ENCODE measurements around the gene LDLRAD4. TPM values are rescaled to one million over a fixed set of nuclear protein-coding genes. Genes with fewer than 3 reads are reported as not detected.
"Not testable (repeated sequence)": the region's sequence is repeated elsewhere in the genome, so short reads cannot be mapped to it uniquely, and the experiment has no call there.

The LDLRAD4 gene
- total RNA-seq, 6 donors from 2014 or later = 19.5 to 26.6 (median 24.4) TPM

DNA sequence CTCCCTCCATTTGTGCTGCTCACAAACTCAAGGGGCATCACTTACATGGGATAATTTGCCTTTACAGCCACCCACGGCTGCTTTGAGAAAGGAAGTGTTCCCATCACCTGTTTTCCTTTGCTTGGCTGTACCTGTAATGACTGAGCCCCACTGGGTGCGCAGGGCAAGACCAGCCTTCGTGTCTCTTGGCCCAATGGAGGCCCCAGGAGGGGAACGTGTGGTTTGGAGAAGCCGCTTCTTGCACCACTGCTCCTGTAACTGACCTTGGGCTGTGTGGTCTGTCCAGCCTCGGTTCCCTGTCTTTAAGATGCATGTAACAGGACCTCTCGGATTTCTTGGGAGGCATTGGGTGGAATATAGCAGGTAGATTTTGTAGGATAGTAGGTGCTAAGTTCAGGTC, 41.1 kb downstream of the LDLRAD4 start:
- ATAC-seq (ENCODE audit: low FRiP score in 2 of 2) = no peak
- no peaks in the 10 kb centered on the region for H3K27me3 ChIP-seq
- no peak overlapping the region for H3K4me3 ChIP-seq
- H3K27ac ChIP-seq = no peak overlapping the region
- TF ChIP-seq EP300 (IDR thresholded peaks at IDR 0.05) (no peak), POLR2AphosphoS5 (IDR thresholded peaks at IDR 0.05) (no peak), POLR2A (IDR thresholded peaks at IDR 0.05) (no peak)
- TF ChIP-seq, protein P1, sequence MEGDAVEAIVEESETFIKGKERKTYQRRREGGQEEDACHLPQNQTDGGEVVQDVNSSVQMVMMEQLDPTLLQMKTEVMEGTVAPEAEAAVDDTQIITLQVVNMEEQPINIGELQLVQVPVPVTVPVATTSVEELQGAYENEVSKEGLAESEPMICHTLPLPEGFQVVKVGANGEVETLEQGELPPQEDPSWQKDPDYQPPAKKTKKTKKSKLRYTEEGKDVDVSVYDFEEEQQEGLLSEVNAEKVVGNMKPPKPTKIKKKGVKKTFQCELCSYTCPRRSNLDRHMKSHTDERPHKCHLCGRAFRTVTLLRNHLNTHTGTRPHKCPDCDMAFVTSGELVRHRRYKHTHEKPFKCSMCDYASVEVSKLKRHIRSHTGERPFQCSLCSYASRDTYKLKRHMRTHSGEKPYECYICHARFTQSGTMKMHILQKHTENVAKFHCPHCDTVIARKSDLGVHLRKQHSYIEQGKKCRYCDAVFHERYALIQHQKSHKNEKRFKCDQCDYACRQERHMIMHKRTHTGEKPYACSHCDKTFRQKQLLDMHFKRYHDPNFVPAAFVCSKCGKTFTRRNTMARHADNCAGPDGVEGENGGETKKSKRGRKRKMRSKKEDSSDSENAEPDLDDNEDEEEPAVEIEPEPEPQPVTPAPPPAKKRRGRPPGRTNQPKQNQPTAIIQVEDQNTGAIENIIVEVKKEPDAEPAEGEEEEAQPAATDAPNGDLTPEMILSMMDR (IDR thresholded peaks at IDR 0.05) = no peak
- DNase-seq = no peak
- H3K9me3 ChIP-seq = no peaks in the 10 kb centered on the region
- no peaks in the 10 kb centered on the region for H3K36me3 ChIP-seq
- 46 to 63% methylated on average over 5 to 7 of the region's 7 CpGs for WGBS, 2 donors
- peaks cover 21 to 27% (median 22%) of the 10 kb centered on the region in 4 donors for H3K4me1 ChIP-seq

DNA sequence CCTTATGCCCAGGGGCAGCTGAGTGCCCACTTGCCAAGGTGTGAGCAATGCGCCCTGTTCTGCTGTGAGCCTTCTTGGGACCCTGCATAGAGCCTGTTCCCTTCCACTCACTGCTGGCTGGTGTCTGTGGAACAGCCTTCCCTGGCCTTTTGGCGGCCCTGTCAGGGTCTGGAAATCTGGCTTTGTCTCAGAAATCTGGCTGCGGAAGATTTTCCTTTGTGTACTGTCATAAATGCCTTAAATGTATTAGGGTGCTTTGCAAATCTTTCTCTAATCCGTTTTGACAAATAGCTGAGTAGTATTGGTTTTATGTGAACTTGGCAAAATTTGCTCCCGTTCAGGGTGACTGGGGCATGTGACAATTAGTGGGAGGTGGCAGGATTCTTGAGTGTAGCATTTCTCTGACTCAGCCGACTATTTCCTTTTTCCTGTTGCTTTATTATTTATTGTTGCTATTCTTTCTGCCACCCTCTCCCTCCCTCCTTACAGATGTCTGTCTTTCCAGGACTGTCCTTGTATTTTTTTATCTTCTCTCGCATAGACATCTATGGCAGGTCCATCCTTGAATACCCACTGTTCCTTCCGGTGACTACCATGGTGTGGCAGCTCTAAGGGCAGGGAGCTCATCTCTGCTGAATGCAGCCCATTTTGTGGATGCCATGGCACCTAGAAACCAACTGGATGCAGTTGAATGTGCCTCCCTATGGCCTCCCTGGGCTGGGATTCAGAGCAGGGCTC, 41.8 kb downstream of the LDLRAD4 start:
- ATAC-seq (ENCODE audit: low FRiP score in 2 of 2) (peak in 1 of 2 donors; percentile 50), DNase-seq (no peak)
- WGBS, 2 donors = 43 to 51% methylated on average over 8 of the region's 8 CpGs
- peaks cover 21 to 27% (median 22%) of the 10 kb centered on the region in 4 donors for H3K4me1 ChIP-seq
- H3K4me3 ChIP-seq = no peak overlapping the region
- H3K27me3 ChIP-seq = no peaks in the 10 kb centered on the region
- H3K9me3 ChIP-seq = no peaks in the 10 kb centered on the region
- TF ChIP-seq, protein P1 (IDR thresholded peaks at IDR 0.05) = no peak
- TF ChIP-seq EP300 (IDR thresholded peaks at IDR 0.05) (no peak), POLR2AphosphoS5 (IDR thresholded peaks at IDR 0.05) (no peak), POLR2A (IDR thresholded peaks at IDR 0.05) (no peak)
- H3K36me3 ChIP-seq = no peaks in the 10 kb centered on the region
- peak overlapping the region in 2 of 4 donors; percentile 32 to 40 for H3K27ac ChIP-seq

DNA sequence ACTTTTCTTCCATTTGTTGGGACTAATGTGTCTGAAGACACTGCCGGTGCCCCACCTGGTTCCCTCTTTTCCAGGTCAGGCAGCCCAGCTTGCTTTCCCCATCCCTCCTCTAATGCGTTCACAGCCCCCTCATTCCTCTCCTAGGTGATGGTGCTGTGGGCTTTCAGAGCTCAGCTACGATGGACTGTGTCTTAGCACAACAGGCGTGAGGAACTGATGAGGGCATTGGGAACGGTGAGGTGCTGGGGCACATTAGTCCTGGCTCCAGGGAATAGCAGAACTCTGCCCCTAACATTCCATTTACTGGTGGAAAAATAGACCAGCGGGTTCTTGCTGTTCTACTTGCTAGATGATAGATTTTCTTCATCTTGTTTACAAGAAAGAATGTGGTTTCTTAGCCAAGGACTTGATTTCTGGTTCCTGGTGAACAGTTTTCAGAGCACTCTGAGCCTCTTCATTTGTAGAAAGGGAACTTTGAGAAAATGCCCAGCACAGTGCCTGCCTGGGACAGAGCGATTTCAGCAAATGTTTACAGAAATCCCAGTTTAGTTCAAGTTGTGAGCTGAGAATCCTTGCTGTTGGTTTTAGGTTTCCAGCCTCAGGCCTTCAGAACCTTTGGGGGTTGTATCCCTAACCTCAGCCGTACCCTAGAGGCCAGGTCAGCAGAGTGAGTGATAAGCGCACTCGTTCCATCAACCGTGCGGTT, 42.5 kb downstream of the LDLRAD4 start:
- Histone ChIP-seq H3K4me1 (peaks cover 21 to 27% (median 22%) of the 10 kb centered on the region in 4 donors), H3K27me3 (no peaks in the 10 kb centered on the region), H3K36me3 (no peaks in the 10 kb centered on the region), H3K27ac (peak overlapping the region in 1 of 4 donors; percentile 32), H3K4me3 (no peak overlapping the region), H3K9me3 (no peaks in the 10 kb centered on the region)
- TF ChIP-seq EP300 (IDR thresholded peaks at IDR 0.05) (no peak), POLR2A (IDR thresholded peaks at IDR 0.05) (no peak), POLR2AphosphoS5 (IDR thresholded peaks at IDR 0.05) (no peak)
- TF ChIP-seq, protein P1 (IDR thresholded peaks at IDR 0.05) = no peak
- WGBS, 2 donors = 74 to 78% methylated on average over 12 of the region's 12 CpGs
- ATAC-seq (ENCODE audit: low FRiP score in 2 of 2) (no peak), DNase-seq (no peak)

DNA sequence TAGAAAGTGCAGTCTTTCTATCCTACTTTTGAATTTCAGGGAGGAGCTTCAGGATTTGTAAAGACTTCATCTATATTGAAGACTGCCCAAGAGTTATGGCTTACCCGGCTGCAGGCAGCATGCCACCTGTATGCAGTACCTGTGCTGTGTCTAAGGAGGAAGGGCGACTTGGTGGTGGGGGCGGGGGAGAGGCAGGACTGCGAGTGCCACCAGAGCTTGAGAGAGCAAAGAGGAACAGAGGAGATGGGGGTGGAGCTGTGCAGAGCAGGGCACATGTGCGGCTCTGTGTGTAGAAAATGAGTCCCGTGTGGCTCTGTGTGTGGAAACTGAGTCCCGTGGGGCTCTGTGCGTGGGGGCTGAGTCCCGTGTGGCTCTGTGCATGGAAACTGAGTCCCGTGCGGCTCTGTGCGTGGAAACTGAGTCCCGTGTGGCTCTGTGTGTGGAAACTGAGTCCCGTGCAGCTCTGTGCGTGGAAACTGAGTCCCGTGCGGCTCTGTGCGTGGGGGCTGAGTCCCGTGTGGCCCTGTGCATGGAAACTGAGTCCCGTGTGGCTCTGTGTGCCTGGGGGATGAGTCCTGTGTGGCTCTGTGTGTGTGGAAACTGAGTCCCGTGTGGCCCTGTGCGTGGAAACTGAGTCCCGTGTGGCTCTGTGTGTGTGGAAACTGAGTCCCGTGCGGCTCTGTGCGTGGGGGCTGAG, 43.2 kb downstream of the LDLRAD4 start:
- TF ChIP-seq, protein P1 (IDR thresholded peaks at IDR 0.05) = no peak
- TF ChIP-seq POLR2A (IDR thresholded peaks at IDR 0.05) (no peak), EP300 (IDR thresholded peaks at IDR 0.05) (no peak), POLR2AphosphoS5 (IDR thresholded peaks at IDR 0.05) (no peak)
- peaks cover 21 to 27% (median 22%) of the 10 kb centered on the region in 4 donors for H3K4me1 ChIP-seq
- H3K4me3 ChIP-seq = no peak overlapping the region
- WGBS, 2 donors = 79 to 82% methylated on average over 19 to 26 of the region's 26 CpGs
- DNase-seq (no peak), ATAC-seq (ENCODE audit: low FRiP score in 2 of 2) (no peak)
- H3K9me3 ChIP-seq = no peaks in the 10 kb centered on the region
- peak overlapping the region in 1 of 4 donors; percentile 32 for H3K27ac ChIP-seq
- H3K36me3 ChIP-seq = no peaks in the 10 kb centered on the region
- H3K27me3 ChIP-seq = no peaks in the 10 kb centered on the region

DNA sequence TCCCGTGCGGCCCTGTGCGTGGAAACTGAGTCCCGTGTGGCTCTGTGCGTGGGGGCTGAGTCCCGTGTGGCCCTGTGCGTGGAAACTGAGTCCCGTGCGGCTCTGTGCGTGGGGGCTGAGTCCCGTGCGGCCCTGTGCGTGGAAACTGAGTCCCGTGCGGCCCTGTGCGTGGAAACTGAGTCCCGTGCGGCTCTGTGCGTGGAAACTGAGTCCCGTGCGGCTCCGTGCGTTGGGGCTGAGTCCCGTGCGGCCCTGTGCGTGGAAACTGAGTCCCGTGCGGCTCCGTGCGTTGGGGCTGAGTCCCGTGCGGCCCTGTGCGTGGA, 43.8 kb downstream of the LDLRAD4 start:
- not testable (repeated sequence) for ATAC-seq (ENCODE audit: low FRiP score in 2 of 2); DNase-seq; H3K27me3 ChIP-seq; H3K9me3 ChIP-seq; H3K36me3 ChIP-seq; H3K27ac ChIP-seq; H3K4me3 ChIP-seq
- H3K4me1 ChIP-seq = peaks cover 21 to 27% (median 22%) of the 10 kb centered on the region in 4 donors
- 80 to 82% methylated on average over 1 to 30 of the region's 33 CpGs for WGBS, 2 donors

Measured in upper lobe of left lung (tissue), 6 donors.